ENCODE data around the gene GINS3. TPM values are rescaled to one million over a fixed set of nuclear protein-coding genes. Genes with fewer than 3 reads are reported as not detected.

The GINS3 gene
- total RNA-seq (2022; extraction: Qiagen RNA extraction; ENCODE audit: low read depth): 22.5 to 24.6 TPM (median 24.2 TPM) in 5 replicates

GRCh38 chr16:58392215-58393137 is at the start of gene GINS3:
TSS of gene GINS3 (plus strand) at chr16:58392471. CDS start at chr16:58392602, 131 bp downstream.

Other genes starting within 250 kb of the GINS3 start
- 56.8 to 67.3 TPM (median 64.4 TPM) in 5 replicates for gene CSNK2A2, start 194.4 kb upstream of the GINS3 start, total RNA-seq (2022; extraction: Qiagen RNA extraction; ENCODE audit: low read depth)
- gene PRSS54, start 97.4 kb upstream of the GINS3 start, total RNA-seq (2022; extraction: Qiagen RNA extraction; ENCODE audit: low read depth): not detected in 5 replicates
- gene NDRG4, start 107.7 kb downstream of the GINS3 start, total RNA-seq (2022; extraction: Qiagen RNA extraction; ENCODE audit: low read depth): 24.2 to 29.8 TPM (median 28.1 TPM) in 5 replicates
- gene SETD6, start 123.0 kb downstream of the GINS3 start, total RNA-seq (2022; extraction: Qiagen RNA extraction; ENCODE audit: low read depth): 12.4 to 17.4 TPM (median 16.2 TPM) in 5 replicates
- 122 to 169 TPM (median 138 TPM) in 5 replicates for gene CNOT1, start 237.4 kb downstream of the GINS3 start, total RNA-seq (2022; extraction: Qiagen RNA extraction; ENCODE audit: low read depth)